ENCODE data around the gene STK32B. TPM values are rescaled to one million over a fixed set of nuclear protein-coding genes. Genes with fewer than 3 reads are reported as not detected.

Gene STK32B
- total and polyA plus RNA-seq, 9 of the 15 experiments (the other 6 are each of a cell fraction or from before 2014, with no cell fraction given), result 0.03 to 0.20 (median 0.07) TPM; not detected in 2

GRCh38 chr4:5395781-5396180 lies 344.5 kb downstream of the STK32B start (continued):
- no peak for TF ChIP-seq GTF3C2 (IDR thresholded peaks at IDR 0.05; ENCODE audit: borderline replicate concordance, extremely low read depth, insufficient read length)

- in situ Hi-C loops (cut with MboI), result loop anchor here (10.0 kb wide), 1 partner anchor 397 kb away; no protein-coding TSS in a partner anchor
- Histone ChIP-seq H3K9ac (ENCODE audit: insufficient read depth in 1 of 2, low read depth in 2 of 2, low read length in 2 of 2) (no peak overlapping the region), H3K4me1 (replicated peaks in 1 of 2; ENCODE audit: control insufficient read depth in 2 of 2, insufficient read depth in 2 of 2, low read length in 2 of 2) (no peaks in the 10 kb centered on the region), H3K36me3 (ENCODE audit: control insufficient read depth, insufficient read depth, low read length) (no peaks in the 10 kb centered on the region), H3K9me1 (ENCODE audit: control insufficient read depth, insufficient read depth, low read length) (no peaks in the 10 kb centered on the region), H3K79me2 (ENCODE audit: control insufficient read depth, insufficient read depth, low read length) (no peaks in the 10 kb centered on the region), H2AFZ (ENCODE audit: low read depth, low read length) (no peak overlapping the region), H3K4me2 (ENCODE audit: insufficient read depth, low read length) (no peak overlapping the region), H3K9me3 (replicated peaks; ENCODE audit: control insufficient read depth, insufficient read depth, low read depth, low read length) (no peaks in the 10 kb centered on the region), H3K27ac (ENCODE audit: extremely low read depth, low read depth, low read length) (no peak overlapping the region), H3K4me3 (no peak overlapping the region), H4K20me1 (replicated peaks; ENCODE audit: control insufficient read depth, insufficient read depth, low read length) (peaks cover 3% of the 10 kb centered on the region; the same call in 1 of the 2 replicates), H3K27me3 (ENCODE audit: control insufficient read depth in 2 of 2, insufficient read depth in 2 of 2, low read length in 2 of 2) (no peaks in the 10 kb centered on the region; a peak in 1 of 5 replicates)
- no TSS peak for BruUV-seq (replicated peaks)
- DNase-seq (ENCODE audit: extremely low read depth in 1 of 4, low spot score in 3 of 4) (no peak), ATAC-seq (no peak), FAIRE-seq (no peak)
- WGBS (ENCODE audit: insufficient coverage, low coverage, missing lambda C conversion rate), result 0% methylated on average over 3 of the region's 3 CpGs
- ChIA-PET CTCF (ENCODE audit: low intra/inter-chr PET ratio) (no interaction called here), POLR2A (no interaction called here)
- TF ChIP-seq ZSCAN32 (CRISPR knock-in tag; IDR thresholded peaks at IDR 0.05), result no peak
- no peak for TF ChIP-seq ZBTB7A (IDR thresholded peaks at IDR 0.05; ENCODE audit: borderline replicate concordance, control insufficient read depth, low read depth, low read length)
- no peak for TF ChIP-seq DEAF1 (CRISPR knock-in tag; IDR thresholded peaks at IDR 0.05)
- no peak for TF ChIP-seq IRF1 (CRISPR knock-in tag; IDR thresholded peaks at IDR 0.05; ENCODE audit: borderline replicate concordance)
- intact Hi-C loops (cut with micrococcal nuclease), result no loop called here
These were observed 346.8 kb downstream of the STK32B start for GRCh38 chr4:5398056-5398455.
